Adrenal gland (tissue), 12 donors: ENCODE data around the gene SGK2. TPM values are rescaled to one million over a fixed set of nuclear protein-coding genes. Genes with fewer than 3 reads are reported as not detected.

ENCODE experiments used
- DNase-seq, 7 donors: peaks; one replicate each; pipeline ENCODE4 v3.0.0-alpha.2; 2019 to 2020
- H3K27ac ChIP-seq, 5 donors: fragments of 200-600 bp; sonication (generic) in 4 of 5; 1 replicate in 3 of 5; 2 replicates in 2 of 5; pipeline versions ENCODE4 v1.5.1 to v1.8.0; 2016 to 2020; ENCODE audit warnings: mild to moderate bottlenecking in 1 of 5
- H3K27me3 ChIP-seq: fragments of 200-600 bp; 2 replicates; pipeline ENCODE4 v1.8.0; 2021
- H3K36me3 ChIP-seq, 2 donors: fragments of 200-600 bp; replicated peaks in 1 of 2; 1 replicate in 1 of 2; 2 replicates in 1 of 2; pipeline versions ENCODE4 v1.5.1 to v1.8.0; 2018 to 2022
- H3K4me1 ChIP-seq, 2 donors: fragments of 200-600 bp; replicated peaks in 1 of 2; 1 replicate in 1 of 2; 2 replicates in 1 of 2; pipeline versions ENCODE4 v1.5.1 to v1.8.0; 2018 to 2021
- H3K4me3 ChIP-seq, 4 donors: fragments of 200-600 bp; sonication (generic) in 3 of 4; one replicate each; pipeline ENCODE4 v1.5.1; 2016 to 2018
- H3K9me3 ChIP-seq, 3 donors: fragments of 200-600 bp; sonication (generic) in 1 of 3; replicated peaks in 1 of 3; 1 replicate in 2 of 3; 2 replicates in 1 of 3; pipeline versions ENCODE4 v1.5.1 to v1.8.0; 2016 to 2021
- POLR2A ChIP-seq, 2 donors: fragments of 450-650 bp; IDR thresholded peaks; one replicate each; pipeline ENCODE4 v1.6.1; 2017; ENCODE audit warnings: antibody characterized with exemption in 2 of 2, mild to moderate bottlenecking in 2 of 2, moderate library complexity in 1 of 2
- WGBS, 4 donors: extraction: QIAGEN DNeasy Blood & Tissue Kit in 2 of 4; methylation state at CpG; one replicate each; pipeline versions ENCODE4 v1.1.5 to v1.1.7; 2013 to 2017; 5-methylcytosine and 5-hydroxymethylcytosine counted together
- intact Hi-C, 2 donors: fragments of 100-400 bp; cut with DNase I; formaldehyde crosslinking; loops; one replicate each; pipeline versions ENCODE4 v1.14.1 to v1.15.0; 2022 to 2023
- polyA plus RNA-seq, 3 donors: library from polyadenylated mRNA; stranded (reverse); fragments of 200-250 nt in 2 of 3; fragments of 350-450 nt in 1 of 3; fragmentation: Illumina TruSeq in 1 of 3; extraction: RNeasy Lipid Tissue Mini Kit (QIAGEN cat#74804) in 1 of 3; gene quantifications; one replicate each; pipeline ENCODE4 v1.2.3, GENCODE V29; 2013 to 2014
- total RNA-seq, 9 donors: library from RNA; depleted of rRNA in 4 of 9; stranded (reverse); fragments of >200 nt in 4 of 9; fragments of 120-200 nt in 1 of 9; fragmentation: NEBNext Ultra II Directional in 1 of 9; extraction: Animal tissue kit (Norgen Biotek cat#: 25700) in 1 of 9; gene quantifications; one replicate each; pipeline versions ENCODE4 v1.1.0 to v1.2.4, GENCODE V29; 2013 to 2023
- TF ChIP-seq, protein P1 (sequence below), 6 experiments: fragments of 450-650 bp in 4 of 6; fragments of 200-600 bp in 2 of 6; sonication (generic) in 1 of 6; IDR thresholded peaks; 1 replicate in 5 of 6; 2 replicates in 1 of 6; pipeline versions ENCODE4 v1.5.1 to v1.8.0; 2016 to 2021; ENCODE audit warnings: antibody characterized with exemption in 6 of 6, mild to moderate bottlenecking in 2 of 6, moderate library complexity in 1 of 6
- donor health status: healthy with polysubstance abuse.
- donor health status: Bipolar disorder and iron deficiency.
- donor health status: DM: yes; HTN: yes; CAD: no.
- donor health status: DM: no; HTN: no; CAD: no.
- donor health status: DM: no; HTN: no; CAD: no.
- donor health status: DM: yes; HTN: yes; CAD: no.

The SGK2 gene
- total and polyA plus RNA-seq, 12 donors: 0.38 to 4.9 (median 1.3) TPM; not detected in 2

DNA sequence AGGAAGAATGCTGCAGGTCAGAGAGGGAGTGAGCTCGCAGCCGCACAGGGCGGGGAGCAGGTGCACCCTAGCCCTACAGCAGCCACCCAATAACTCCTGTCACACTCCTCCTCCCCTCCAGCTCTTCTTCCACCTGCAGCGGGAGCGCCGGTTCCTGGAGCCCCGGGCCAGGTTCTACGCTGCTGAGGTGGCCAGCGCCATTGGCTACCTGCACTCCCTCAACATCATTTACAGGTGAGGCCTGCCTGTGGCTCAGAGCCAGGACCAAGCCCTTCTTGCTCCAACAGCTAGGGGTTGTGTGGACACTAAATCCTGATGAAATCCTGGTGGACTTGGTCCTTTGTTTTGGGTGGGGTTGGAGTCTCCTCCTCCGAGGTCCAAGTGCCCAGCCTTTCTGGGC, 11.7 kb downstream of the SGK2 start:
- DNase-seq: no peak
- no peaks in the 10 kb centered on the region for H3K4me1 ChIP-seq
- no peak overlapping the region for H3K4me3 ChIP-seq
- WGBS, 4 donors: 88 to 93% (median 91%) methylated on average over 9 to 10 of the region's 10 CpGs
- H3K27me3 ChIP-seq: no peaks in the 10 kb centered on the region
- H3K36me3 ChIP-seq: no peaks in the 10 kb centered on the region
- intact Hi-C loops: no loop called here
- no peaks in the 10 kb centered on the region for H3K9me3 ChIP-seq
- H3K27ac ChIP-seq: no peak overlapping the region
- no peak for TF ChIP-seq POLR2A (IDR thresholded peaks at IDR 0.05)
- TF ChIP-seq, protein P1, sequence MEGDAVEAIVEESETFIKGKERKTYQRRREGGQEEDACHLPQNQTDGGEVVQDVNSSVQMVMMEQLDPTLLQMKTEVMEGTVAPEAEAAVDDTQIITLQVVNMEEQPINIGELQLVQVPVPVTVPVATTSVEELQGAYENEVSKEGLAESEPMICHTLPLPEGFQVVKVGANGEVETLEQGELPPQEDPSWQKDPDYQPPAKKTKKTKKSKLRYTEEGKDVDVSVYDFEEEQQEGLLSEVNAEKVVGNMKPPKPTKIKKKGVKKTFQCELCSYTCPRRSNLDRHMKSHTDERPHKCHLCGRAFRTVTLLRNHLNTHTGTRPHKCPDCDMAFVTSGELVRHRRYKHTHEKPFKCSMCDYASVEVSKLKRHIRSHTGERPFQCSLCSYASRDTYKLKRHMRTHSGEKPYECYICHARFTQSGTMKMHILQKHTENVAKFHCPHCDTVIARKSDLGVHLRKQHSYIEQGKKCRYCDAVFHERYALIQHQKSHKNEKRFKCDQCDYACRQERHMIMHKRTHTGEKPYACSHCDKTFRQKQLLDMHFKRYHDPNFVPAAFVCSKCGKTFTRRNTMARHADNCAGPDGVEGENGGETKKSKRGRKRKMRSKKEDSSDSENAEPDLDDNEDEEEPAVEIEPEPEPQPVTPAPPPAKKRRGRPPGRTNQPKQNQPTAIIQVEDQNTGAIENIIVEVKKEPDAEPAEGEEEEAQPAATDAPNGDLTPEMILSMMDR (IDR thresholded peaks at IDR 0.05): no peak

DNA sequence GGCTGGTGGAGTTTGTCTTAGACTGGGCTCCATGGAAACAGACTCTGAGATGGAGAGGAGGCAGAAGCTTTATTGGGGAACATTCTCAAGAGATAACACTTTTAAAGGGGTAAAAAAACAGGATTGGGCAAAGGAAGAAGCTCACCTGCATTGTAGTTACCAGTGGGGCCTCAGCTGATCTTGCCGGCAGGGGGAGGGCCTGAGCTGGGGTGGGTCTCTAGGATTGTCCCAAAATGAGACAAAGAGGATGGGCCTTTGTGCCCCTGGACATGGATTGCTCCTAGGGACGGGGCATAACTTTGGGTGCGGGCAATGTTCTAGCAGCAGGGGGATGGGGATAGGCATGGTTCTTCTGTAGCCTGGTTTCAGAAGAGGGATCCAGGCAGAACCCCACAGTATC, 12.5 kb downstream of the SGK2 start:
- intact Hi-C loops: no loop called here

DNA sequence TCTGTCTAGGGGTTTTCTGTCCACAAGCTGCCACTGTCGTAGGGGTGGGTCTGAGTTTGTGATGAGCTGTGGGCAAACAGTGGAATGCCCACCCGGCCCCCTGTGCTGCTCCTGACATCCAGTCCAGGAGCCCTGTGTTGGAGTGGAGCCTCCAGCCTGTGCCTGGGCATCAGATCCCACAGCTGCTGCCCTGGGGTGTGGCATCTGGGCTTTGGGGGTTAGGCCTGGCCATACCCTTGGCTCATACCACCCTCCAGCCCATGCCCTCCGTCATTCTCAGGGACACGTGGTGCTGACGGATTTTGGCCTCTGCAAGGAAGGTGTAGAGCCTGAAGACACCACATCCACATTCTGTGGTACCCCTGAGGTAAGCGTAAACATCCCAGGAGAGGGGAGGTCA, 12.9 kb downstream of the SGK2 start:
- no peak overlapping the region for H3K27ac ChIP-seq
- intact Hi-C loops: no loop called here
- H3K36me3 ChIP-seq: no peaks in the 10 kb centered on the region
- no peaks in the 10 kb centered on the region for H3K27me3 ChIP-seq
- H3K9me3 ChIP-seq: no peaks in the 10 kb centered on the region
- H3K4me3 ChIP-seq: no peak overlapping the region
- DNase-seq: no peak
- TF ChIP-seq, protein P1 (IDR thresholded peaks at IDR 0.05): no peak
- no peak for TF ChIP-seq POLR2A (IDR thresholded peaks at IDR 0.05)
- no peaks in the 10 kb centered on the region for H3K4me1 ChIP-seq
- 82 to 89% (median 87%) methylated on average over 3 to 6 of the region's 6 CpGs for WGBS, 4 donors

More for the DNA sequence above, 12.5 kb downstream of the SGK2 start:
- no peaks in the 10 kb centered on the region for H3K4me1 ChIP-seq
- 86 to 98% (median 90%) methylated on average over 3 of the region's 3 CpGs for whole genome bisulfite sequencing, 4 donors
- H3K27me3 ChIP-seq: no peaks in the 10 kb centered on the region
- H3K4me3 ChIP-seq: no peak overlapping the region
- no peak for DNase-seq
- TF ChIP-seq, protein P1 (IDR thresholded peaks at IDR 0.05): no peak
- TF ChIP-seq POLR2A (IDR thresholded peaks at IDR 0.05): no peak
- no peak overlapping the region for H3K27ac ChIP-seq
- no peaks in the 10 kb centered on the region for H3K36me3 ChIP-seq
- no peaks in the 10 kb centered on the region for H3K9me3 ChIP-seq

DNA sequence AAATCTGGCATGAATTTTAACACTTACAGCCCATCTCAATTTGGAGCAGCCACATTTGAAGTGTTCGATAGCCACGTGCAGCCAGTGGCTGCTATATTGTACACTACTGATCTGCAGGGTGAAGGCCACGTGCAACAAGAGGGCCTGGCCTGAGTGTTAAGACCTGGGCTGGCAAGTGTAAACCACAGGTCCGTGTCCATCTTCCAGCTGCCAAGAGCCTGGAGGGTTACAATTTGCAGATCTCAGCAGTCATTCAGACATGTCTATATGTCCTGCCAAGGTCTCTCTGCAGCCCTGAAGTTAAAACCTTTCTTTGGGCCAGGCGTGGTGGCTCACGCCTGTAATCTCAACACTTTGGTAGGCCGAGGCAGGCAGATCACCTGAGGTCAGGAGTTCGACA, 14.1 kb downstream of the SGK2 start:
- TF ChIP-seq, protein P1 (IDR thresholded peaks at IDR 0.05): no peak
- no peak for TF ChIP-seq POLR2A (IDR thresholded peaks at IDR 0.05)
- DNase-seq: no peak
- no peaks in the 10 kb centered on the region for H3K4me1 ChIP-seq
- 87 to 95% (median 93%) methylated on average over 6 to 8 of the region's 8 CpGs for WGBS, 4 donors
- no peaks in the 10 kb centered on the region for H3K9me3 ChIP-seq
- intact Hi-C loops: no loop called here
- no peaks in the 10 kb centered on the region for H3K27me3 ChIP-seq
- no peak overlapping the region for H3K4me3 ChIP-seq
- H3K27ac ChIP-seq: no peak overlapping the region
- no peaks in the 10 kb centered on the region for H3K36me3 ChIP-seq
